ENCODE measurements around the gene KIAA1671. TPM values are rescaled to one million over a fixed set of nuclear protein-coding genes. Genes with fewer than 3 reads are reported as not detected.
A peak's percentile ranks its signal among the peaks of the same experiment; 100 is the strongest.

Gene KIAA1671
- total RNA-seq (2012; rRNA removed) (under 0.01 TPM in 1 of 2 replicates, not detected in the other), polyA plus RNA-seq (2012; rRNA removed) (0.02 TPM in 1 of 2 replicates, not detected in the other), Bru-seq, nascent RNA (percentile 15 among the genes with signal in this experiment), BruChase-seq, experiment 1, labeled RNA remaining after a 6-hour chase (percentile 16 among the genes with signal in this experiment), BruChase-seq, experiment 2, labeled RNA remaining after a 2-hour chase (percentile 16 among the genes with signal in this experiment)
- polyA plus RNA-seq (2012; cell fraction: cytosol; rRNA removed): 0.01 TPM in 1 of 2 replicates, not detected in the other
- 0.01 TPM in 2 replicates for polyA plus RNA-seq (2012; cell fraction: nucleus; rRNA removed; ENCODE audit: low replicate concordance)
- long read RNA-seq: 0 reads

DNA sequence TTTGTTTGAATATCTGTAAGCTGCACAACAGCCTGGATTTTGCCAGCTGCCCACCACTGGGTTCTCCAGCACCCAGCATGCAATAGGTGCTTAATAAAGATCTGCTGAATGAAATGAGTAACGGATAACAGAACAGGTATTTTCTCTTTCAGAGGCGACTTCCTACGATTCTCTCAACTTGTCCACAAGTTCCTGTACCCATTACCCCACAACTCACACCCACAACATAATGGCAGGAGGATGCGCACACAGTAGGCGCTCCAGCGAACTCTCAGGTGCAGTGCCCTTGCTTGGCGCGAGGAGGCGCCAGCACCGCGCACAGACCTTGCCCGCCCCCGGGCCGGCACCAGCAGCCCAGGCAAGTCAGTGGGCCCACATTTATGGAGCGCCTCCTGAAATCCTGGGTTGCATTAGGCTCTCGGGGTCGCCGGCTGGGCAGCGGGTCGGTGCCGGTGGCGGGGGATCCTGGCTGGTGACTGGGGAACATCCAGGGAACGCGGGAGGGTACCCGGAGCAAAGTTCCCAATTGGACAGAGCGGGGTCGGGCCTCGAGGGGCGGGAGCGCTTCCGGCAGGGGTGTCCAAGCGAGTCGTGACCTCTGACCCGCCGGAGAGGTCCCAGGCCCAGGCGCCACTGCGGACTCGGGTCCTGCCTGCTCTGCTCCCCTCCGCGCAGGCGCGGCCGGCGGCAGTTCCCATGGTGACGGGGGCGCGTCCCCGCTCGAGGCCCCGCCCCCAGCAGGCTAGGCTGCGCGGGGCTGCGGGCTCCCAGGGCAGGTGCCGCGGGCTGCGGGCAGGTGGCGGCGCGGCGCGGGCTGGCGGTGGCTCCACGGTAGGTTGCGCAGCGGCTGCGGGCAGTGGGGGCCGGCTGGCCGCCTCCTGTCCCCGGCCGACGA, at the start of gene KIAA1671:
Gene KIAA1671, plus strand, starts transcription at position 775 of the 895 bp plus-strand sequence. CDS start 75,284 bp downstream, outside the sequence.
- peak within 1 kb of the TSS; percentile 94 for H2AFZ ChIP-seq (replicated peaks; ENCODE audit: low read length, poor library complexity)
- in situ Hi-C loops (cut with MboI; ENCODE audit: low sequenced_read_pairs): no loop called here
- no peak within 1 kb of the TSS for H4K91ac ChIP-seq (ENCODE audit: insufficient read depth, low read depth, low read length)
- no peaks in the 10 kb centered on the region for H3K9me3 ChIP-seq (ENCODE audit: control insufficient read depth, insufficient read depth, low read length)
- H3K4me3 ChIP-seq (ENCODE audit: insufficient read depth, low read depth, low read length): peak within 1 kb of the TSS; percentile 39
- peaks cover 21% of the 10 kb centered on the region for H3K27me3 ChIP-seq (ENCODE audit: control insufficient read depth, insufficient read depth, low read length)
- H3K23ac ChIP-seq (ENCODE audit: low read depth, low read length): no peak within 1 kb of the TSS
- dilution Hi-C loops (cut with HindIII; ENCODE audit: low sequenced_read_pairs, unreplicated experiment): no loop called here
- H2BK120ac ChIP-seq (ENCODE audit: low read depth, low read length): no peak within 1 kb of the TSS
- H3K79me1 ChIP-seq (ENCODE audit: low read depth in 1 of 2, low read length in 2 of 2): no peaks in the 10 kb centered on the region
- H2BK5ac ChIP-seq (ENCODE audit: low read depth, low read length, poor library complexity, severe bottlenecking): no peak within 1 kb of the TSS
- BruUV-seq (replicated peaks): no TSS peak
- no peak within 1 kb of the TSS for H3K14ac ChIP-seq (replicated peaks; ENCODE audit: low read depth, low read length)
- H2BK15ac ChIP-seq (ENCODE audit: low read depth, low read length): no peak within 1 kb of the TSS
- H2AK5ac ChIP-seq (ENCODE audit: low read depth, low read length): no peak within 1 kb of the TSS
- intact Hi-C loops (cut with micrococcal nuclease): loop anchor here (1.0 kb wide), 1 partner anchor 96 kb away; no protein-coding TSS in a partner anchor
- no peak within 1 kb of the TSS for H4K5ac ChIP-seq (ENCODE audit: low read depth, low read length)
- POLR2A ChIA-PET (ENCODE audit: unreplicated experiment): no interaction called here
- H3K56ac ChIP-seq (ENCODE audit: extremely low read depth, insufficient read depth, low read length): no peak within 1 kb of the TSS
- no peaks in the 10 kb centered on the region for H3K9me1 ChIP-seq (ENCODE audit: insufficient read depth, low read length)
- no peak within 1 kb of the TSS for H3K9ac ChIP-seq (ENCODE audit: low read depth, low read length)
- DNase-seq (peak; percentile 27), ATAC-seq (ENCODE audit: low read depth) (peak; percentile 99)
- no peaks in the 10 kb centered on the region for H4K20me1 ChIP-seq (ENCODE audit: insufficient read depth, low read length)
- no peak within 1 kb of the TSS for H4K8ac ChIP-seq (ENCODE audit: low read depth in 2 of 2, low read length in 2 of 2)
- H3K4me2 ChIP-seq (ENCODE audit: low read depth, low read length): peak within 1 kb of the TSS; percentile 73
- H3K4me1 ChIP-seq (ENCODE audit: control insufficient read depth, insufficient read depth, low read length): no peaks in the 10 kb centered on the region
- H3K4ac ChIP-seq (ENCODE audit: low read depth, low read length): no peak within 1 kb of the TSS
- no peak within 1 kb of the TSS for H2AK9ac ChIP-seq (replicated peaks; ENCODE audit: low read depth, low read length, poor library complexity)
- no peaks in the 10 kb centered on the region for H3K36me3 ChIP-seq (ENCODE audit: control insufficient read depth, insufficient read depth, low read length)
- CTCF ChIA-PET: no interaction called here
- no peak within 1 kb of the TSS for H3K18ac ChIP-seq (ENCODE audit: low read depth, low read length)
- 3% methylated on average over 30 of the region's 71 CpGs; no CpG with 5 or more reads in 1 of the 2 experiments for WGBS, 2 experiments (ENCODE audit: extremely low coverage in 2 of 2, insufficient read length in 1 of 2)
- H3K27ac ChIP-seq (ENCODE audit: insufficient read depth, low read length): no peak within 1 kb of the TSS
- no peak within 1 kb of the TSS for H2BK20ac ChIP-seq (ENCODE audit: low read depth, low read length)
- TF ChIP-seq RAD21 (IDR thresholded peaks at IDR 0.05; ENCODE audit: low read length) (peak; percentile 50), NFE2L2 (IDR thresholded peaks at IDR 0.05; ENCODE audit: low read depth, low read length) (no peak), RCOR1 (IDR thresholded peaks at IDR 0.05; ENCODE audit: insufficient replicate concordance, low read length) (no peak), FOS (IDR thresholded peaks at IDR 0.05; ENCODE audit: low read depth, low read length) (no peak), MAFK (IDR thresholded peaks at IDR 0.05; ENCODE audit: low read depth, low read length) (no peak), SMC3 (IDR thresholded peaks at IDR 0.05; ENCODE audit: low read depth, low read length) (peak; percentile 44; the same call in 1 of the 2 replicates), MAZ (IDR thresholded peaks at IDR 0.05; ENCODE audit: borderline replicate concordance, low read depth, low read length) (peak; percentile 44; the same call in 1 of the 2 replicates), MXI1 (IDR thresholded peaks at IDR 0.05; ENCODE audit: borderline replicate concordance, low read depth, low read length) (no peak), CEBPB (IDR thresholded peaks at IDR 0.05; ENCODE audit: low read depth, low read length) (no peak), POLR2A (IDR thresholded peaks at IDR 0.05; ENCODE audit: low read depth, low read length) (no peak), RFX5 (IDR thresholded peaks at IDR 0.05; ENCODE audit: low read depth, low read length) (no peak)
- TF ChIP-seq, protein P1, sequence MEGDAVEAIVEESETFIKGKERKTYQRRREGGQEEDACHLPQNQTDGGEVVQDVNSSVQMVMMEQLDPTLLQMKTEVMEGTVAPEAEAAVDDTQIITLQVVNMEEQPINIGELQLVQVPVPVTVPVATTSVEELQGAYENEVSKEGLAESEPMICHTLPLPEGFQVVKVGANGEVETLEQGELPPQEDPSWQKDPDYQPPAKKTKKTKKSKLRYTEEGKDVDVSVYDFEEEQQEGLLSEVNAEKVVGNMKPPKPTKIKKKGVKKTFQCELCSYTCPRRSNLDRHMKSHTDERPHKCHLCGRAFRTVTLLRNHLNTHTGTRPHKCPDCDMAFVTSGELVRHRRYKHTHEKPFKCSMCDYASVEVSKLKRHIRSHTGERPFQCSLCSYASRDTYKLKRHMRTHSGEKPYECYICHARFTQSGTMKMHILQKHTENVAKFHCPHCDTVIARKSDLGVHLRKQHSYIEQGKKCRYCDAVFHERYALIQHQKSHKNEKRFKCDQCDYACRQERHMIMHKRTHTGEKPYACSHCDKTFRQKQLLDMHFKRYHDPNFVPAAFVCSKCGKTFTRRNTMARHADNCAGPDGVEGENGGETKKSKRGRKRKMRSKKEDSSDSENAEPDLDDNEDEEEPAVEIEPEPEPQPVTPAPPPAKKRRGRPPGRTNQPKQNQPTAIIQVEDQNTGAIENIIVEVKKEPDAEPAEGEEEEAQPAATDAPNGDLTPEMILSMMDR (conservative IDR thresholded peaks at IDR 0.05; ENCODE audit: low read depth, low read length): peak; percentile 56
- TF ChIP-seq, protein P2, sequence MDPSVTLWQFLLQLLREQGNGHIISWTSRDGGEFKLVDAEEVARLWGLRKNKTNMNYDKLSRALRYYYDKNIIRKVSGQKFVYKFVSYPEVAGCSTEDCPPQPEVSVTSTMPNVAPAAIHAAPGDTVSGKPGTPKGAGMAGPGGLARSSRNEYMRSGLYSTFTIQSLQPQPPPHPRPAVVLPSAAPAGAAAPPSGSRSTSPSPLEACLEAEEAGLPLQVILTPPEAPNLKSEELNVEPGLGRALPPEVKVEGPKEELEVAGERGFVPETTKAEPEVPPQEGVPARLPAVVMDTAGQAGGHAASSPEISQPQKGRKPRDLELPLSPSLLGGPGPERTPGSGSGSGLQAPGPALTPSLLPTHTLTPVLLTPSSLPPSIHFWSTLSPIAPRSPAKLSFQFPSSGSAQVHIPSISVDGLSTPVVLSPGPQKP (IDR thresholded peaks at IDR 0.05; ENCODE audit: borderline replicate concordance, low read depth, low read length): no peak
